ENCODE results near the gene IFT122. TPM values are rescaled to one million over a fixed set of nuclear protein-coding genes. Genes with fewer than 3 reads are reported as not detected.

The IFT122 gene
- total and polyA plus RNA-seq, 5 donors from 2014 or later, result 2.5 to 19.3 (median 4.6) TPM

DNA sequence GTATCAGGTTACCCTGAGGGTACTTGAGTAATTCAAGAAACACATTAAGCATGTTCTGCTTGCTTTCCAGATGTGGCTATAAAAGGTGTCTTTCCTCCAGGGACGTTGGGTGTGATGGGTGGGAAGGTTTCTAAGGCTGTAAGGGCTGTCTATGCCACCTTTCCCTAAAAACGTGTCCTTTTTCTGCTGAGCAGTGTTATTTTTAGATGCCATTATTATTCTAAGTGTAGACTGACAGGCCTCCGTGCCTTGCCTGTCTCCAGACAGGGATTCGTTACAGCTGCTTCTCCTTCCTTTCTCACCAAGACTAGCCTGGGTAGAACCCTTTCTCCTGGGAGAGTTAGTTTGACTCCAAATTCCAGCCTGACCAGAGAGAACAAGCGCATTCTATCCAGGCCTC lies 61.6 kb downstream of the IFT122 start:
- Mint-ChIP-seq H3K4me3 (no peak overlapping the region), H3K4me1 (no peaks in the 10 kb centered on the region), H3K27me3 (no peaks in the 10 kb centered on the region), H3K27ac (no peak overlapping the region), H3K9me3 (no peaks in the 10 kb centered on the region), H3K36me3 (peaks cover 42% of the 10 kb centered on the region)
- H3K4me3 ChIP-seq (ENCODE audit: low read depth, low read length), result no peak overlapping the region
- H3K36me3 ChIP-seq (ENCODE audit: control insufficient read depth, insufficient read depth, low read length), result peaks cover 12% of the 10 kb centered on the region
- H3K9me3 ChIP-seq (ENCODE audit: control insufficient read depth in 2 of 2, low read length in 2 of 2), result no peaks in the 10 kb centered on the region
- H3K27me3 ChIP-seq (ENCODE audit: control insufficient read depth, insufficient read depth, low read length), result no peaks in the 10 kb centered on the region
- no peak for DNase-seq
- H3K27ac ChIP-seq (ENCODE audit: insufficient read depth, low read length, poor library complexity, severe bottlenecking), result no peak overlapping the region
- H3K4me1 ChIP-seq (ENCODE audit: control insufficient read depth, insufficient read depth, low read length, poor library complexity, severe bottlenecking), result no peaks in the 10 kb centered on the region
- ATAC-seq (ENCODE audit: low read depth in 2 of 2), result no peak

DNA sequence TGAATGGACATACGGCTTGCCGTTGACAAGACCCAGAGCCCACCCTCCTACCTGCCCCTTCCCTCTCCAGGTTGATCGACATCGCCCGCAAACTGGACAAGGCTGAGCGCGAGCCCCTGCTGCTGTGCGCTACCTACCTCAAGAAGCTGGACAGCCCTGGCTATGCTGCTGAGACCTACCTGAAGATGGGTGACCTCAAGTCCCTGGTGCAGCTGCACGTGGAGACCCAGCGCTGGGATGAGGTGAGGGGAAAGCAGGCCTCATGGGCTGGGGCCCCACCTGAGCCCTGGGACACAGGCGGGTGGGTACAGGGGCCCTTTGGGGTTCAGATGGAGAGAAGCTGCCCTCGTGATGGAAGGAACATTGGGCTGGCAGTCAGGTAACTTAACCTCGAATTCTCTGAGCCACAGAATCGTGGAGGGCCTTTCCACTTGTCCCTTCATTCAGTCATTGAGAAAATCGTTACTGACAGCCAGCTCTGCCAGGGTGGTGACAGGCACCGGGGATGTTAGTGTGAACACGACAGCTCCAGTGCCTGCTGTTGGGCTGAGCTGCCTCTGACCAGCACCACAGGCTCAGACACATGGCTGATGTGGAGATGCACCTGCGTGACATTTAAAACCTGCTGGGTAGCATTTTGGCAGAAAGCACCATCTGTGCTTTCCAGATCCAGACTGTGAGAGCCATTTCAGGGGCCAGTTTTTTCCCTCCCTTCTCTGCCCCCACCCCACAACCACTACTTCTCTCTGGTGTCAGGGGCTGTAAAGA lies 62.8 kb downstream of the IFT122 start:
- DNase-seq (no peak), ATAC-seq (ENCODE audit: low read depth in 2 of 2) (no peak)
- no peak overlapping the region for H3K27ac ChIP-seq (ENCODE audit: insufficient read depth, low read length, poor library complexity, severe bottlenecking)
- H3K27me3 ChIP-seq (ENCODE audit: control insufficient read depth, insufficient read depth, low read length), result no peaks in the 10 kb centered on the region
- Mint-ChIP-seq H3K27ac (no peak overlapping the region), H3K9me3 (no peaks in the 10 kb centered on the region), H3K36me3 (peaks cover 39% of the 10 kb centered on the region), H3K4me3 (no peak overlapping the region), H3K4me1 (no peaks in the 10 kb centered on the region), H3K27me3 (no peaks in the 10 kb centered on the region)
- peaks cover 22% of the 10 kb centered on the region for H3K36me3 ChIP-seq (ENCODE audit: control insufficient read depth, insufficient read depth, low read length)
- no peaks in the 10 kb centered on the region for H3K4me1 ChIP-seq (ENCODE audit: control insufficient read depth, insufficient read depth, low read length, poor library complexity, severe bottlenecking)
- no peak overlapping the region for H3K4me3 ChIP-seq (ENCODE audit: low read depth, low read length)
- no peaks in the 10 kb centered on the region for H3K9me3 ChIP-seq (ENCODE audit: control insufficient read depth in 2 of 2, low read length in 2 of 2)

DNA sequence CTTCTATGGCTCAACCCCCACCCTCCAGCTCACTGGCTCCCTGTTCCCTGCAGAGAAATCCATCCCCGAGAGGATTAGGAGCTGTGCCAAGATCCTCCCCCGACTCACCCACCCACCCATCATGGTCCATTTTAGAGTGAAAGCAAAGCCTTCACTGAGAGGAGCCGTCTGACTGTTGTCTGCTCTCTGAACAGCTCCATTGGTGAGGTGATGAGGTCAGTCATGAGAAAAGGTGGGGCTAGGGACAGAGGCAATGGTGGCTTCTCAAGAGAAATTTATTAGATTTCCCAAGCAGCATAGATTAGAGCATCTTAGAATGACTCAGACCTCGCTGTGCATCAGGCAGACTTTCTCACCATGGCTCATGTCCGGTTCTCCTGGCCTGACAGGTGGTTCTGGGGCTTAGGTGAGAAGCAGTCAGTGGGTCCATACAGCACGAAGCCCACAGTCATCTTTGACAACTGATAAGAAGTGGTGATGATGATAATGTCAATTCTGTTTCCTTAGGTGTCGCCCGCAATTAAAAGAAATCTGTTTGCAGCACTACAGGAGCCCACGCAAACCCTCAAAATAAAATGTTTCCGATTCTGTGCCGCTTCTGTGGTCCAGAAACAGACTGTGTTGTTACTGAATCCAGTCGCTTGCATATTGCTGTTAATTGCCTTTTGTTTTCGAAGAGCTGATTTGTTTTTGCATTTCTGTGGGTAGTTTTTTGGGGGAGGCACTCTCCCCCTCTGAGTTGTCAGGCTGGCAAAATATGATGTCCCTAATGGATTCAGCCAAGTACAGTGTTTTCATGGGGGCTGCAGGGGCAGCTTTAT lies 63.7 kb downstream of the IFT122 start:
- H3K4me3 ChIP-seq (ENCODE audit: low read depth, low read length), result no peak overlapping the region
- no peak for ATAC-seq (ENCODE audit: low read depth in 2 of 2)
- H3K27me3 ChIP-seq (ENCODE audit: control insufficient read depth, insufficient read depth, low read length), result no peaks in the 10 kb centered on the region
- Mint-ChIP-seq H3K4me3 (no peak overlapping the region), H3K27me3 (no peaks in the 10 kb centered on the region), H3K9me3 (no peaks in the 10 kb centered on the region), H3K27ac (no peak overlapping the region), H3K4me1 (no peaks in the 10 kb centered on the region), H3K36me3 (peaks cover 42% of the 10 kb centered on the region)
- H3K9me3 ChIP-seq (ENCODE audit: control insufficient read depth in 2 of 2, low read length in 2 of 2), result no peaks in the 10 kb centered on the region
- H3K36me3 ChIP-seq (ENCODE audit: control insufficient read depth, insufficient read depth, low read length), result peaks cover 22% of the 10 kb centered on the region
- DNase-seq, result no peak
- H3K27ac ChIP-seq (ENCODE audit: insufficient read depth, low read length, poor library complexity, severe bottlenecking), result no peak overlapping the region
- no peaks in the 10 kb centered on the region for H3K4me1 ChIP-seq (ENCODE audit: control insufficient read depth, insufficient read depth, low read length, poor library complexity, severe bottlenecking)

DNA sequence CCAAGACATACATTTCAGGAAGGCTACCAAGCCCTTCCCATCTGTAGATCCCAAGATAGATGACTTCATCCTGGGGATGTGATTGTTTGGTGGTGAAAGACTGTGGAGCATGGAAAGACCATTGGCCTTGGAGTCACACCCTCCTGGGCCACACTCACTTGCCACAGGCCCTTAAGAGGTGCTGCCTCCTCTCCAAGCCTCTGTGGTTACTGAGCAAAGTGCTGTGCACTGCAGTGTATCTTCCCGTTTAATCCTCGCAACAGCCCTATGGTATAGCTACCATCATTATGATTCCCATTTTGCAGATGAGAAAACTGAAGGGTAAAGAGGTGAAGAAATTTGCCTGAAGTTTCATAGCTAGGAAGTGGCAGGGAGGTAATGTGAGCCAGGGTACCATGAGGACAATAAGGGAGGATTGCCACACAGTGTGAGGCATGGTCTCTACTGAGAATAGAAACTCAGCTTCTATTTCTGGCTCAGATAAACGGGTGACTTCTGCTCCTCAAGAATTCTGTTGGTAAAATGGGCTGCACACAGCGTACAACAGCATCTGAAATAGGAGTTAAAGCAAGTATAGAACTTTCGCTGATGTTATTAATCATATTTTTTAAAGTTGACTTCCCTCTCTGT lies 64.6 kb downstream of the IFT122 start:
- Histone ChIP-seq H3K9me3 (ENCODE audit: control insufficient read depth in 2 of 2, low read length in 2 of 2) (no peaks in the 10 kb centered on the region), H3K4me1 (ENCODE audit: control insufficient read depth, insufficient read depth, low read length, poor library complexity, severe bottlenecking) (no peaks in the 10 kb centered on the region), H3K4me3 (ENCODE audit: low read depth, low read length) (no peak overlapping the region), H3K27ac (ENCODE audit: insufficient read depth, low read length, poor library complexity, severe bottlenecking) (no peak overlapping the region), H3K36me3 (ENCODE audit: control insufficient read depth, insufficient read depth, low read length) (peaks cover 22% of the 10 kb centered on the region), H3K27me3 (ENCODE audit: control insufficient read depth, insufficient read depth, low read length) (no peaks in the 10 kb centered on the region)
- Mint-ChIP-seq H3K4me1 (no peaks in the 10 kb centered on the region), H3K36me3 (peaks cover 44% of the 10 kb centered on the region), H3K4me3 (no peak overlapping the region), H3K27me3 (no peaks in the 10 kb centered on the region), H3K27ac (no peak overlapping the region), H3K9me3 (no peaks in the 10 kb centered on the region)
- DNase-seq (no peak), ATAC-seq (ENCODE audit: low read depth in 2 of 2) (no peak)

DNA sequence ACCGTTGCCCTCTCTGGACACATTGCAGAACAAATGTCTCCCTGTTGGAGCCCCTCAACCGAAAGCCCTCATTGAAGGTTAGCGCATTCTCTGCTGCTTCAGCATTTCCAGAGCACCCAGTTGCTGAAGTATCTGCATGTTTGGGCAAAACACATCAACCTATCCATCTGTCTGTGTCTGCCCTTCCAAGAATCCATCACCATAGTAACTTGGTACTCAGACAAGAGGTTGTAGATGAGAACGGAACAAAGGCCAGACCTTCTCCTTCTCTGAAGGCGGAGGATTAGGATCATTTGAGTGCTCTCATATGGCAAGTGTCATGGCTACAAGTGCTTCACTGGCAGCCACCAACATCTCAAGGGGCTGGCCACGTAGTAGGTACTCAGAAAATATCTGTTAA lies 65.3 kb downstream of the IFT122 start:
- no peaks in the 10 kb centered on the region for H3K4me1 ChIP-seq (ENCODE audit: control insufficient read depth, insufficient read depth, low read length, poor library complexity, severe bottlenecking)
- Mint-ChIP-seq H3K27ac (no peak overlapping the region), H3K27me3 (no peaks in the 10 kb centered on the region), H3K36me3 (peaks cover 43% of the 10 kb centered on the region), H3K4me1 (no peaks in the 10 kb centered on the region), H3K4me3 (no peak overlapping the region), H3K9me3 (no peaks in the 10 kb centered on the region)
- H3K36me3 ChIP-seq (ENCODE audit: control insufficient read depth, insufficient read depth, low read length), result peaks cover 19% of the 10 kb centered on the region
- H3K4me3 ChIP-seq (ENCODE audit: low read depth, low read length), result no peak overlapping the region
- DNase-seq (no peak), ATAC-seq (ENCODE audit: low read depth in 2 of 2) (no peak)
- H3K9me3 ChIP-seq (ENCODE audit: control insufficient read depth in 2 of 2, low read length in 2 of 2), result no peaks in the 10 kb centered on the region
- H3K27me3 ChIP-seq (ENCODE audit: control insufficient read depth, insufficient read depth, low read length), result no peaks in the 10 kb centered on the region
- H3K27ac ChIP-seq (ENCODE audit: insufficient read depth, low read length, poor library complexity, severe bottlenecking), result no peak overlapping the region

DNA sequence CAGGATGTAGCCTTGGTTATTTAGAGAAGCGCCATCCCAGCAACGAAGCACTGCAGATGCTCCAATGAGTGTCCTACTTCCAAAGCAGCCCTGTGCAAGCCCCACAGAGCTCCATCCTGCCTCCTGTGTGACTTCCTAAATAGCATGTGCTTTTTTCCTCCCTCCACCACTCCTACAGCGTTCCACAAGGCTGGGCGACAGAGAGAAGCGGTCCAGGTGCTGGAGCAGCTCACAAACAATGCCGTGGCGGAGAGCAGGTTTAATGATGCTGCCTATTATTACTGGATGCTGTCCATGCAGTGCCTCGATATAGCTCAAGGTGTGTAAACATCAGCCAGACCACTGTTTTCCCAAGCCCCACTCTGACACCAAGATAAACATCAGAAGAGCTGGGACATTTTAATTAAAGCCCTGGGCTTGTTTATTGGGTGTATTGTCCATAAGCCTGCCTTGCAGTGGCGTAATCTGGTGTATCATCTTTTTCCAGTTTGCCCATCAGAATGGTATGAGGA lies 66.3 kb downstream of the IFT122 start:
- H3K36me3 ChIP-seq (ENCODE audit: control insufficient read depth, insufficient read depth, low read length), result peaks cover 17% of the 10 kb centered on the region
- Mint-ChIP-seq H3K9me3 (no peaks in the 10 kb centered on the region), H3K4me3 (no peak overlapping the region), H3K27me3 (no peaks in the 10 kb centered on the region), H3K4me1 (peaks cover 0 to 2% (median 0%) of the 10 kb centered on the region in 4 donors), H3K36me3 (peaks cover 34% of the 10 kb centered on the region), H3K27ac (no peak overlapping the region)
- H3K4me1 ChIP-seq (ENCODE audit: control insufficient read depth, insufficient read depth, low read length, poor library complexity, severe bottlenecking), result no peaks in the 10 kb centered on the region
- H3K4me3 ChIP-seq (ENCODE audit: low read depth, low read length), result no peak overlapping the region
- ATAC-seq (ENCODE audit: low read depth in 2 of 2), result no peak
- DNase-seq, result no peak
- no peaks in the 10 kb centered on the region for H3K27me3 ChIP-seq (ENCODE audit: control insufficient read depth, insufficient read depth, low read length)
- H3K27ac ChIP-seq (ENCODE audit: insufficient read depth, low read length, poor library complexity, severe bottlenecking), result no peak overlapping the region
- no peaks in the 10 kb centered on the region for H3K9me3 ChIP-seq (ENCODE audit: control insufficient read depth in 2 of 2, low read length in 2 of 2)

DNA sequence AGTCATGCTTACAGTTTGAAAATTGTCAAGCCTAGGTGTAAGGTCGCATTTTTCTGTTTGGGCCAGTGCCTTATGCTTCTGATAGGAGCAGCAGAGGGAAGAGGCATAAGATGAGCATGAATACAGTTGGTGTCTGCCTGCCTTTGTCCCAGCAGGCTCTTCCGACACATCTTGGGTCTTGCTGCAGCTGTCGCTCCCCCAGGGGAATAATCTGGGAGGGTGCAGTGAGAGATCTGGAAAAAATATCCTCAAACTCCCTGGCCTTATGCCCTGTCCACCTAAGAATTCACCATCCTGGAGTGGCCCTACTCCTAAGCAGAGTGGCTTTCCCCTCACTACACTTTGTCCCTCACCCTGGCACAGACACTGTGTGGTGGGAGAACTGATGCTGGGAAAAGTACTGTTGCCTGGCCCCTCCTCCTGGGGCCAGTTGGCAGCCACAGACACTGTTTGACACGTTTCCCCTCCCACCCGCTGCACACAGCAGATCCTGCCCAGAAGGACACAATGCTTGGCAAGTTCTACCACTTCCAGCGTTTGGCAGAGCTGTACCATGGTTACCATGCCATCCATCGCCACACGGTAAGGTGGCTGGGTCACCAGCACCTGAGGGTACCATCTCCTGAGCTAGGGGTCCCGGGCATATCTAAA lies 67.3 kb downstream of the IFT122 start:
- Histone ChIP-seq H3K4me3 (ENCODE audit: low read depth, low read length) (no peak overlapping the region), H3K27ac (ENCODE audit: insufficient read depth, low read length, poor library complexity, severe bottlenecking) (no peak overlapping the region), H3K9me3 (ENCODE audit: control insufficient read depth in 2 of 2, low read length in 2 of 2) (no peaks in the 10 kb centered on the region), H3K4me1 (ENCODE audit: control insufficient read depth, insufficient read depth, low read length, poor library complexity, severe bottlenecking) (no peaks in the 10 kb centered on the region), H3K27me3 (ENCODE audit: control insufficient read depth, insufficient read depth, low read length) (no peaks in the 10 kb centered on the region), H3K36me3 (ENCODE audit: control insufficient read depth, insufficient read depth, low read length) (peaks cover 17% of the 10 kb centered on the region)
- Mint-ChIP-seq H3K36me3 (peaks cover 35% of the 10 kb centered on the region), H3K27me3 (no peaks in the 10 kb centered on the region), H3K9me3 (no peaks in the 10 kb centered on the region), H3K4me1 (peaks cover 0 to 2% (median 0%) of the 10 kb centered on the region in 4 donors), H3K27ac (no peak overlapping the region), H3K4me3 (no peak overlapping the region)
- ATAC-seq (ENCODE audit: low read depth in 2 of 2) (no peak), DNase-seq (no peak)
